Ishikawa (cell line): ENCODE results near the gene PABPN1L.

Experiments
- CEBPB ChIP-seq: IDR thresholded peaks from 2 replicates; pipeline ENCODE4 v1.6.1; 2012
- CREB1 ChIP-seq: IDR thresholded peaks from 2 replicates; pipeline ENCODE4 v1.6.1; 2012; ENCODE audit warnings: low read depth
- EGR1 ChIP-seq: IDR thresholded peaks from 2 replicates; pipeline ENCODE4 v1.6.1; 2012
- EP300 ChIP-seq: IDR thresholded peaks from 2 replicates; pipeline ENCODE4 v1.6.1; 2012; ENCODE audit warnings: borderline replicate concordance
- FOXM1 ChIP-seq: IDR thresholded peaks from 2 replicates; pipeline ENCODE4 v1.6.1; 2012; ENCODE audit warnings: low read depth, borderline replicate concordance
- NFIC ChIP-seq: IDR thresholded peaks from 2 replicates; pipeline ENCODE4 v1.6.1; 2012
- RAD21 ChIP-seq: IDR thresholded peaks from 2 replicates; pipeline ENCODE4 v1.6.1; 2012; ENCODE audit warnings: low read depth
- TAF1 ChIP-seq: IDR thresholded peaks from 2 replicates; pipeline ENCODE4 v1.6.1; 2012; ENCODE audit warnings: low read depth, mild to moderate bottlenecking
- TCF12 ChIP-seq: IDR thresholded peaks from 2 replicates; pipeline ENCODE4 v1.6.1; 2012; ENCODE audit warnings: low read depth
- TEAD4 ChIP-seq: IDR thresholded peaks from 2 replicates; pipeline ENCODE4 v1.6.1; 2012
- YY1 ChIP-seq: IDR thresholded peaks from 2 replicates; pipeline ENCODE4 v1.6.1; 2012; ENCODE audit warnings: low read depth
- ZBTB7A ChIP-seq: IDR thresholded peaks from 2 replicates; pipeline ENCODE4 v1.6.1; 2012; ENCODE audit warnings: low read depth
- TF ChIP-seq, protein P1 (sequence below): IDR thresholded peaks from 2 replicates; pipeline ENCODE4 v1.6.1; 2012
- TF ChIP-seq, protein P2 (sequence below): IDR thresholded peaks from 2 replicates; pipeline ENCODE4 v1.6.1; 2012; ENCODE audit warnings: low read depth, mild to moderate bottlenecking
- TF ChIP-seq, protein P3 (sequence below): IDR thresholded peaks from 2 replicates; pipeline ENCODE4 v1.6.1; 2012

Gene PABPN1L

DNA sequence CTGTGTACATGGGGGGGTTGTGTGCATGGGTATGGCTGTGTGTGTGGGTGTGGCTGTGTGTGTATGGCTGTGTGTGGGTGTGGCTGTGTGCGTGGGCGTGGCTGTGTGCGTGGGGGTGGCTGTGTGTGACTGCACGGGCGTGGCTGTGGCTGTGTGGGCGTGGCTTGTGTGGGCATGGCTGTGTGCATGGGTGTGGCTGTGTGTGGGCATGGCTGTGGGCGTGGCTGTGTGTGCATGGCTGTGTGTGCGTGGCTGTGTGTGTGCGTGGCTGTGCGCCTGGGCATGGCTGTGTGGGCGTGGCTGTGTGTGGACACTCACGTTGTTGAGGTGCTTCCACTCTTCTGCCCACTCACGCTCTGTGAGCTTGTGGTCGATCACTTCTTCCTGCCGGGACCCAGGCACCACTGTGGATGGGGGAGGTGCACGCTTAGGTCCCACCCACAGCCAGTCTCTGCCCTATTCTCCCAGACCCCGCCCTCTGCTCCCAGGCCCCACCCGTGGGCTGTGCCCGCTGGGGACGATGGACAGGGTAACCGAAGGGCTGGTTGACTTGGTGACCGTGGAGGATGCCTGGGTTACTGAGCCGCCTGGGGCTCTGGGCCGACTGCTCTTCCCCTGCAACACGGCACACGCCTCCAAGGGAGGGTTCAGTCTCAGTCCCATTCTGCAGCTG is 16.0 kb upstream of the PABPN1L start:
- no peak for TF ChIP-seq TCF12
- TF ChIP-seq FOXM1 = no peak
- no peak for TF ChIP-seq CREB1
- TF ChIP-seq EP300 = no peak
- TF ChIP-seq, protein P1, sequence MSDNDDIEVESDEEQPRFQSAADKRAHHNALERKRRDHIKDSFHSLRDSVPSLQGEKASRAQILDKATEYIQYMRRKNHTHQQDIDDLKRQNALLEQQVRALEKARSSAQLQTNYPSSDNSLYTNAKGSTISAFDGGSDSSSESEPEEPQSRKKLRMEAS = peak; percentile 51; the same call in 1 of the 2 replicates
- TF ChIP-seq TEAD4 = peak; percentile 53; the same call in 1 of the 2 replicates
- TF ChIP-seq NFIC = no peak
- TF ChIP-seq RAD21 = no peak
- TF ChIP-seq TAF1 = no peak
- TF ChIP-seq, protein P2, sequence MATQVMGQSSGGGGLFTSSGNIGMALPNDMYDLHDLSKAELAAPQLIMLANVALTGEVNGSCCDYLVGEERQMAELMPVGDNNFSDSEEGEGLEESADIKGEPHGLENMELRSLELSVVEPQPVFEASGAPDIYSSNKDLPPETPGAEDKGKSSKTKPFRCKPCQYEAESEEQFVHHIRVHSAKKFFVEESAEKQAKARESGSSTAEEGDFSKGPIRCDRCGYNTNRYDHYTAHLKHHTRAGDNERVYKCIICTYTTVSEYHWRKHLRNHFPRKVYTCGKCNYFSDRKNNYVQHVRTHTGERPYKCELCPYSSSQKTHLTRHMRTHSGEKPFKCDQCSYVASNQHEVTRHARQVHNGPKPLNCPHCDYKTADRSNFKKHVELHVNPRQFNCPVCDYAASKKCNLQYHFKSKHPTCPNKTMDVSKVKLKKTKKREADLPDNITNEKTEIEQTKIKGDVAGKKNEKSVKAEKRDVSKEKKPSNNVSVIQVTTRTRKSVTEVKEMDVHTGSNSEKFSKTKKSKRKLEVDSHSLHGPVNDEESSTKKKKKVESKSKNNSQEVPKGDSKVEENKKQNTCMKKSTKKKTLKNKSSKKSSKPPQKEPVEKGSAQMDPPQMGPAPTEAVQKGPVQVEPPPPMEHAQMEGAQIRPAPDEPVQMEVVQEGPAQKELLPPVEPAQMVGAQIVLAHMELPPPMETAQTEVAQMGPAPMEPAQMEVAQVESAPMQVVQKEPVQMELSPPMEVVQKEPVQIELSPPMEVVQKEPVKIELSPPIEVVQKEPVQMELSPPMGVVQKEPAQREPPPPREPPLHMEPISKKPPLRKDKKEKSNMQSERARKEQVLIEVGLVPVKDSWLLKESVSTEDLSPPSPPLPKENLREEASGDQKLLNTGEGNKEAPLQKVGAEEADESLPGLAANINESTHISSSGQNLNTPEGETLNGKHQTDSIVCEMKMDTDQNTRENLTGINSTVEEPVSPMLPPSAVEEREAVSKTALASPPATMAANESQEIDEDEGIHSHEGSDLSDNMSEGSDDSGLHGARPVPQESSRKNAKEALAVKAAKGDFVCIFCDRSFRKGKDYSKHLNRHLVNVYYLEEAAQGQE = no peak
- TF ChIP-seq YY1 = no peak
- TF ChIP-seq EGR1 = peak; percentile 96
- TF ChIP-seq CEBPB = no peak
- no peak for TF ChIP-seq ZBTB7A
- TF ChIP-seq, protein P3, sequence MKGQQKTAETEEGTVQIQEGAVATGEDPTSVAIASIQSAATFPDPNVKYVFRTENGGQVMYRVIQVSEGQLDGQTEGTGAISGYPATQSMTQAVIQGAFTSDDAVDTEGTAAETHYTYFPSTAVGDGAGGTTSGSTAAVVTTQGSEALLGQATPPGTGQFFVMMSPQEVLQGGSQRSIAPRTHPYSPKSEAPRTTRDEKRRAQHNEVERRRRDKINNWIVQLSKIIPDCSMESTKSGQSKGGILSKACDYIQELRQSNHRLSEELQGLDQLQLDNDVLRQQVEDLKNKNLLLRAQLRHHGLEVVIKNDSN = no peak

DNA sequence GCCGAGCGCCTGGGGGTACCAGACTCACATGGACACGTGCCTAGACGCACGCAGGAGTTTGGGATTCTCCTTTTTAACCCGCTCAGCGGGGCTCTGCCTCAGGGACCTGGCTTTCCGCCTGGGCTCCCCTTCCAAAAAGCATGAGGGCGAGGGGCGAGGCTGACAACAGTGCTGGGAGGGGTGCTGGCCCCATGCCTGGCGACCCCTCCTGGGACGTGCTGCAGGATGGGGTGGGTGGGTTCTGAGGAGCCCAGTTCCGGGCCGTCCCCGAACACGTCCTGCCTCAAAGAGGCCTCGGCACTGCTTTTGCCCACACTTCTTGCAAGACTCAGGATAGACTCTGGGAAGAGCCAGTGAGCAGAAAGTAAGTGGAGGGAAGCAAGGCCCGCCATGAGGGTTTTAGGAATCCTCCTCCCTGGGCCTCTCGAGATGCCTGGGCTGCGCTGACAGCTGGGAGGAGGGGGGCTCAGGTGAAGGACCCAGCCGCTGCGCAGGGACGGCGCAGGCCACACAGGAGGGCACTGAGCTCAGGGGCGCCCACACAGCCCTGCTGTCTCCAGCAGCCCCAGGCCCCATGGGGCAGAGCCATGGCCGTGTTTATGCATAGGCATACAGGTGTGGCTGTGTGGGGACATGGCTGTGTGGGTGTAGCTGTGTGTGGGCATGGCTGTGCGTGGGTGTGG is 15.4 kb upstream of the PABPN1L start:
- TF ChIP-seq, protein P3 = no peak
- TF ChIP-seq YY1 = no peak
- TF ChIP-seq, protein P2 = no peak
- no peak; the same call in 1 of the 2 replicates for TF ChIP-seq TEAD4
- TF ChIP-seq ZBTB7A = no peak
- TF ChIP-seq, protein P1 = no peak
- no peak for TF ChIP-seq CEBPB
- TF ChIP-seq TAF1 = no peak
- no peak for TF ChIP-seq RAD21
- TF ChIP-seq EP300 = no peak
- no peak for TF ChIP-seq TCF12
- TF ChIP-seq EGR1 = no peak
- no peak for TF ChIP-seq CREB1
- no peak for TF ChIP-seq NFIC

DNA sequence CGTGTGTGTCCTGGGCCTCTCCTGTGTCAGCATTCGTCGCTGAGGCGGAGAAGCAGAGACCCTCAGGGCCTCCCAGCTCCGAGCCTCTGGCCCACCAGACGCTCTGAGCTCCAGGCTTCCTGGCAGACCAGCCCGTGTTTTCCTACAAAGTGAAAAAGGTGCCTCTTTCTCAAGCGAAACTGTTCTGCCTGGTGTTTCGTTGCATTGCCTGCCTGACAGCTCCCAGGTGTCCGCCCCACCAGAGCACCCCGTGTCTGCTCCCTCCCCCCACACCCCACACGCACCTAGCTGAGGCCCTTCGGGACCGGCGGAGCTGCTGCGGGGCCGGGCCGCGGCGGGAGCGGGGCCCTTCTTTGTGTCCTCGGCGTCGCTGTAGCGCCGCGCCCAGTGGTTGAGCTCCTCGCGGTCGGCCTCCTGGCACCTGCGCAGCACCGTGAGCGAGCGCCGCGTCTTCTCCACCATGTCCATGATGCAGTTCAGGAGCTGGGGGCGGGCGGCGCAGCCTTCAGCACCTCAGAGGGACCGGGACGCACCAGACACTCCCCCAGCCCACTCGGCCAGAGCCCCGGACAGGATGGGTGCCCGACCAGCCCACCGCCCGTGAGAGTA is 14.7 kb upstream of the PABPN1L start:
- TF ChIP-seq, protein P3 = no peak
- no peak for TF ChIP-seq YY1

DNA sequence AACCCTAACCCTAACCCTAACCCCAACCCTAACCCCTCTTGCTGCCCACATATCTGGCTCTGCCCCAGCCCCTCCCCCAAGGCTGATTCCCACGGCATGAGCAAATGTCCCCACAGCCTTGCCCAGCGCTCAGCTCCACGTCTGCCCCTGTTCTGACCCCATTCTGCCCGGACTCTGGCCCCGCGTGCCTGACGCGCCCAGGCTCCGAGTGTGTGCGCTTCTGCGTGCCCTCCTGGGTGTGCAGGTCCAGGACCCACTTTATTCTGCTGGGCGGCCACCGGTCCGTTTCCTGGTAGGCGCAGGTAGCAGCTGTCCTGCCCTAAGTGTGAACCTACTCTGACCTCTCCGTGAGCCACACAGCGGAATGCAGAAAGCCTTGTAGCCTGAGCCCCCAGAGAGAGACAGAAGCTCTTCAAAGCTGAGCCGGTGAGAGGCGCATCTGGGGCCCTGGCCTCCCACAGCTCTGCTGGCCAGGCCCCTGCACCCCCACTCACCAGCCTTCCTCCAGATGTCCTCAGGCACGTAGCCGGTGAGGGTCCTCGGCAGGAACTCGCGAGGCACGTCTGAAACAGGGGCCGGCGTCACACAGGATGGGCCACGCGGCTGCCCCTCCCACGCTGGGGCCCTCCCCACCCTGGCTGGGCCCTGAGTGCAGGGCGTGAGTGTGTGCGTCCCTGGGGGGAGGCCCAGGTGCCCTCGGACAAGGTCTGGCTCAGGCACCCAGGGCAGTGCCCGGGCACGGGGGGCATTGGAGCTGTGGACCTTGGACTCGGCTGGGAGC is 14.0 kb upstream of the PABPN1L start:
- TF ChIP-seq ZBTB7A = no peak
- no peak for TF ChIP-seq TCF12
- TF ChIP-seq TEAD4 = no peak
- no peak for TF ChIP-seq NFIC
- TF ChIP-seq, protein P2 = no peak
- TF ChIP-seq RAD21 = no peak
- no peak for TF ChIP-seq YY1
- TF ChIP-seq TAF1 = no peak
- TF ChIP-seq, protein P1 = no peak
- TF ChIP-seq, protein P3 = no peak
- TF ChIP-seq FOXM1 = no peak
- TF ChIP-seq EGR1 = no peak
- TF ChIP-seq EP300 = no peak
- no peak for TF ChIP-seq CREB1
- no peak for TF ChIP-seq CEBPB
